NCI-H748 treated with DMSO at 0.1 percent for 48 hours (cell line): ENCODE results near the gene LCP2.
A peak's percentile ranks its signal among the peaks of the same experiment; 100 is the strongest.
"Not testable (repeated sequence)": the region's sequence is repeated elsewhere in the genome, so short reads cannot be mapped to it uniquely, and the experiment has no call there.

Source experiments
- DNase-seq: peaks from one replicate; lab custom pipeline; 2025; lab: John Stamatoyannopoulos, UW

LCP2 gene

GRCh38 chr5:170273968-170274710 lies 23.4 kb downstream of the LCP2 start:
- peak; percentile 93 for DNase-seq

- DNase-seq = no peak
Measured at GRCh38 chr5:170270293-170271069, 27.1 kb downstream of the LCP2 start.

- no peak for DNase-seq
Measured at GRCh38 chr5:170269579-170269978, 28.0 kb downstream of the LCP2 start.

GRCh38 chr5:170268884-170269283 lies 28.7 kb downstream of the LCP2 start:
- DNase-seq = no peak

- DNase-seq = no peak
Measured at GRCh38 chr5:170268153-170268689, 29.4 kb downstream of the LCP2 start.

GRCh38 chr5:170267431-170268152 lies 30.0 kb downstream of the LCP2 start:
- peak; percentile 51 for DNase-seq

GRCh38 chr5:170266570-170267381 lies 30.8 kb downstream of the LCP2 start:
- DNase-seq = no peak

GRCh38 chr5:170265522-170265921 lies 32.1 kb downstream of the LCP2 start:
- no peak for DNase-seq

- no peak for DNase-seq
Measured at GRCh38 chr5:170263906-170264305, 33.7 kb downstream of the LCP2 start.

GRCh38 chr5:170262061-170263045 lies 35.2 kb downstream of the LCP2 start:
- DNase-seq = no peak

GRCh38 chr5:170261528-170262043 lies 36.0 kb downstream of the LCP2 start:
- no peak for DNase-seq

- no peak for DNase-seq
Measured at GRCh38 chr5:170257370-170257769, 40.2 kb downstream of the LCP2 start.

- DNase-seq = no peak
Measured at GRCh38 chr5:170256571-170256970, 41.0 kb downstream of the LCP2 start.

- DNase-seq = no peak
Measured at GRCh38 chr5:170254056-170254455, 43.5 kb downstream of the LCP2 start.

GRCh38 chr5:170252720-170253350 lies 44.7 kb downstream of the LCP2 start:
- no peak for DNase-seq

- DNase-seq = no peak
Measured at GRCh38 chr5:170252109-170252508, 45.5 kb downstream of the LCP2 start.

- DNase-seq = peak; percentile 66
Measured at GRCh38 chr5:170251462-170251861, 46.1 kb downstream of the LCP2 start.

- DNase-seq = no peak
Measured at GRCh38 chr5:170250810-170251317, 46.7 kb downstream of the LCP2 start.

GRCh38 chr5:170249355-170249754 lies 48.2 kb downstream of the LCP2 start:
- DNase-seq = no peak

- DNase-seq = not testable (repeated sequence)
Measured at GRCh38 chr5:170248931-170249227, 48.7 kb downstream of the LCP2 start.
